SHP77 (cell line): ENCODE results near the gene ARFIP2.

Experiments
- DNase-seq, 2 experiments: peaks; one replicate each; lab custom pipeline; 2025; lab: John Stamatoyannopoulos, UW

Gene ARFIP2

GRCh38 chr11:6442441-6442840, 38.7 kb downstream of the ARFIP2 start:
- DNase-seq, result no peak

DNA sequence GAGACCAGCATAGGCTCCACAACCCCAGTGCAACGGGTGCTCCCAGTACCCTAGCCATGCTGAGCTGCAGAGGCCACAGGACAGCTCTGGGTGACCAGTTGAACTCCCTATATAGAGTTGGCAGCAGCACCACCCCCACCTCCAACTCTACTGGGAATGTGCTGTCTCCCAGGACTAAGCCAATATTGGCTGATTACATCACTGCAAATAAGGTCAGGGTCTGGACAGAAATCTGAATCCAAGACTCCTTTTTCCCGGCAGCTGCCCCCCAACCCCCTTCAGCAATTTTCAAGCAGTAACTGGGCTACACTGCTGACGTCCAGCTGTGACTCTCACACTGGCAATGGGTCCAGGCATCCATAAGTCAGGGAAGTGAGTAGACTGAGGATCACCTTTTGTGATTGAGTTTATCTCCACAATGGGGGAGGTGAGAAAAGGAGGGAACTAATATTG, 40.2 kb downstream of the ARFIP2 start, which contains the start of gene HPX:
Gene HPX (minus strand): TSS at position 82 of the 453 bp plus-strand sequence. CDS start 24 bp downstream, at position 58.
- no peak for DNase-seq

- peak; percentile 28 to 45 for DNase-seq
Observed at GRCh38 chr11:6438979-6439571, 42.1 kb downstream of the ARFIP2 start.

- DNase-seq, result no peak
Observed at GRCh38 chr11:6437993-6438392, 43.1 kb downstream of the ARFIP2 start.

GRCh38 chr11:6437423-6437822, 43.7 kb downstream of the ARFIP2 start:
- no peak for DNase-seq

- no peak for DNase-seq
Observed at GRCh38 chr11:6433998-6434660, 47.0 kb downstream of the ARFIP2 start.

GRCh38 chr11:6431861-6432260, 49.3 kb downstream of the ARFIP2 start:
- no peak for DNase-seq

- DNase-seq, result no peak
Observed at GRCh38 chr11:6427516-6427915, 53.6 kb downstream of the ARFIP2 start.
